GM21717 (cell line): ENCODE measurements around the gene PROP1.
A peak's percentile ranks its signal among the peaks of the same experiment; 100 is the strongest.
"Not testable (repeated sequence)": the region's sequence is repeated elsewhere in the genome, so short reads cannot be mapped to it uniquely, and the experiment has no call there.

Experiments used
- ATAC-seq: cut with Tn5 transposase; IDR thresholded peaks from one replicate; pipeline ENCODE4 v1.9.1; 2021; ENCODE audit warnings: mild to moderate bottlenecking, moderate library complexity; ENCODE audit not compliant: unreplicated experiment

The PROP1 gene

GRCh38 chr5:177945601-177946283 is 50.3 kb downstream of the PROP1 start:
- peak; percentile 54 for ATAC-seq

- not testable (repeated sequence) for ATAC-seq
These were observed 50.9 kb downstream of the PROP1 start for GRCh38 chr5:177945145-177945544.

GRCh38 chr5:177943805-177944736 is 52.0 kb downstream of the PROP1 start:
- ATAC-seq = not testable (repeated sequence)

GRCh38 chr5:177942896-177943295 is 53.1 kb downstream of the PROP1 start:
- ATAC-seq = not testable (repeated sequence)
